Activated CD4-positive, alpha-beta T cell treated with anti-CD3 and anti-CD28 coated beads, Interleukin-2, amount 50 U/mL, for 1 hour (primary cell): ENCODE data around the gene PUS1.
"Not testable (repeated sequence)": the region's sequence is repeated elsewhere in the genome, so short reads cannot be mapped to it uniquely, and the experiment has no call there.

Source experiments
- DNase-seq: peaks from one replicate; pipeline ENCODE4 v3.0.0-alpha.2; 2020

The PUS1 gene

DNA sequence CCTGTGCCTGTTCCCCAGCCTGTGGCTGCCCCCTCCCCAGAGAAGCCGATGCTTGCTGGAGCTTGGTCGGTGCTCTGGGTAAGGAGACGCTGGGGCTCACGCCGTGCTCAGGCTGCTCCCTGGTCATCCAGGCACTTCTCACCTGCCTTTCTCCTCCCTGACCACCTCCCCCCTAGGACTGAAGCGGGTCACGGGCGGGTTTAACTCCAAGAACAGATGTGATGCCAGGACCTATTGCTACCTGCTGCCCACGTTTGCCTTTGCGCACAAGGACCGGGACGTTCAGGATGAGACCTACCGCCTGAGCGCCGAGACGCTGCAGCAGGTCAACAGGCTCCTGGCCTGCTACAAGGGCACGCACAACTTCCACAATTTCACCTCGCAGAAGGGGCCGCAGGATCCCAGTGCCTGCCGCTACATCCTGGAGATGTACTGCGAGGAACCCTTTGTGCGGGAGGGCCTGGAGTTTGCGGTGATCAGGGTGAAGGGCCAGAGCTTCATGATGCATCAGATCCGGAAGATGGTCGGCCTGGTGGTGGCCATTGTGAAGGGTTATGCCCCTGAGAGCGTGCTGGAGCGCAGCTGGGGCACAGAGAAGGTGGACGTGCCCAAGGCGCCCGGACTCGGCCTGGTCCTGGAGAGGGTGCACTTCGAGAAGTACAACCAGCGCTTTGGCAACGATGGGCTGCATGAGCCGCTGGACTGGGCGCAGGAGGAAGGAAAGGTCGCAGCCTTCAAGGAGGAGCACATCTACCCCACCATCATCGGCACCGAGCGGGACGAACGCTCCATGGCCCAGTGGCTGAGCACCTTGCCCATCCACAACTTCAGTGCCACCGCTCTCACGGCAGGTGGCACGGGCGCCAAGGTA lies 12.3 kb downstream of the PUS1 start:
- DNase-seq: no peak

DNA sequence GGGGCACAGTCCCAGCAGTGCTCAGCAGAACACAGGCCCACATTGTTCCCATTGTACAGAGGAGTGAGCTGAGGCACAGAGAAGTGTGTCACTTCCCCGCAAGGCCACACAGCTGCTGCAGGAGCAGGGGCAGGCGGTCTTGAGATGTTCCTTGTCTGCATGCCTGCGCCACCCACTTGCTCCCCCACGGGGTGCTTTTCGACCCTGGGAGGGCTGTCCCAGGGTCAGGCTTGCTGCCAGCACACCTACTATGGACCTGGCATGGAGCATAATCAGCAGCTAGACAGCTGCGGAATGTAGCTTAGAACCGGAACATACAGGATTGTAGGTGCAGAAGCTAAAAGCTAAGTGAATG lies 12.9 kb downstream of the PUS1 start:
- DNase-seq: no peak

GRCh38 chr12:131942671-131943070 lies 13.6 kb downstream of the PUS1 start:
- no peak for DNase-seq

DNA sequence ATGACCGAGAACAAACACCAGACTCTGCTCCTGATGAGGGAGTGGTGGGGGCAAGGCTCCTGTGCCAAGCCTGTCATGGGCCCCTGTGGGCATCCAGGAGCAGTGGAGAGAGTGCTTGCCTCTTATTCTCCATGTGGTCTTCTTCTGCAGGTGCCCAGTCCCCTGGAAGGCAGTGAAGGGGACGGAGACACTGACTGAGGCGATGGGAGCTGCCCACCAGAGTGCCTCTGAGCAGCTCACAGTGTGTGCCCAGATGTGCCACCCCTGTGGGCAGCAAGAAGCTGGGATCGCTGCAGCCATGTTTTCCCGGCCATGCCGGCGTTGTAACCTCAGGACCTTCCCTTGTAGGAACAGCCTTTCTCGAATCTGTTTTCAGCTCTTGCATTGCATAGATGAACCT lies 14.3 kb downstream of the PUS1 start:
- DNase-seq: no peak

DNA sequence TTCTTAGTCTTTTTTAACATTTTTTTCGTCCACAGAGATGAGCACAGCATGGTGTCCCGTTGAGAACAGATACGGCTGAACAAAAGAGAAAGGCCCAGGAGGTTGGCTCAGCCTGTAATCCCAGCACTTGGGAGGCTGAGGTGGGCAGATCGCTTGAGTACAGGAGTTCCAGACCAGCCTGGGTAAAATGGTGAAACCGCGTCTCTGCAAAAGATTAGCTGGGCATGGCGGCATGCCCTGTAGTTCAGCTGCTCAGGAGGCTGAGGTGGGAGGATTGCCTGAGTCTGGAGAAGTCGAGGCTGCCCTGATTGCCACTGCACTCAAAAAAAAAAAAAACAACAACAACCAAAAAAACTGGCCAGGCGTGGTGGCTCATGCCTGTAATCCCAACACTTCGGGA lies 14.8 kb downstream of the PUS1 start:
- no peak for DNase-seq

DNA sequence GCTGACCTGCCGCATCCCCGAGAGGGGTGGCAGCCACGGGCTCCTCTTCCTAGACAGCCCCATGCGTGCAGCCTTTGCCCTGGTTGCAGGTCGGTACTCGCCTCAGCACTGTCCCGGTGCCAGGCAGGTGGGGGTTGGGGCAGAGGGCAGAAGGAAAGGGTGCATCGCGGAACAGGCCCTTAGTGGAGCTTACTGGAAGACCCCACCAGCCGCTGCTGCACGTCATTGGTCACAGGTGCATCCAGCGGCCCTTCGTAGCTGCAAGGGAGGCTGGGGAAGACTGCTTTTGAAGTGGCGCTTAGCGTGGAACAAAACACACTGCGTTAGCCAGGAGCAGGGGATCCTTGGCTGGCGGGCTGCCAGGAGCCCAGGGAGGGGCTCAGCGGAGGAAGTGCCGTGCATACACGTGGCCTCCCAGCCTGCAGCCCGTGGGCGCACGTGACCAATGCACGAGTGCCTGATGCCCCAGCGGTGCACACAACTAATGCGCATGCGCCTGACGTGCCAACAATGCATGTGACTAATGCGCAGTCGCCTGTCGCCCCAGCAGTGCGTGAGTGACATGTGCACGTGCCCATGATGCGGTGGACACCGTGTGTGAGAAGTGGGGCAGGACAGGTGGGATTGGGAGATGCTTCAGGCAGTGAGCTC lies 15.7 kb downstream of the PUS1 start:
- no peak for DNase-seq

DNA sequence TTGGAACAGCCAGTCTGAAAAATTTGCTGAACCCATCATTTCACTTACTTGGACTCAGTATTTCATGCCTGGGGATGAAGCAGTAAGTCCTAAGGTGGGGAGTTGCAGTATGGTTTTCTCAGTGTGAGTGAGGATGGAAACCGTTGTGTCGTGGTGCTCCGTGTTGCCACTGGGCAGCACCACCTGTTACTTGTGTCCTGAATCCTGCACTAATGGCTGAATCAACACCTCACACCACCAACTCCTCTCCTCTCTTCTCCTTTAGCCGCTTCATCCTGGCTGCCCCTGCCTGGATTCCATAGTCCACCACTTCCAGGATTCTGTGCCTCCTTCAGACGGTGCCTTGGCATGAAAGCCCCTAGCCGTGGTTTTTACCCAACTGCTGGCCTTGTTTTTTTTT lies 17.7 kb downstream of the PUS1 start:
- no peak for DNase-seq

GRCh38 chr12:131947482-131948027 lies 18.5 kb downstream of the PUS1 start:
- no peak for DNase-seq

DNA sequence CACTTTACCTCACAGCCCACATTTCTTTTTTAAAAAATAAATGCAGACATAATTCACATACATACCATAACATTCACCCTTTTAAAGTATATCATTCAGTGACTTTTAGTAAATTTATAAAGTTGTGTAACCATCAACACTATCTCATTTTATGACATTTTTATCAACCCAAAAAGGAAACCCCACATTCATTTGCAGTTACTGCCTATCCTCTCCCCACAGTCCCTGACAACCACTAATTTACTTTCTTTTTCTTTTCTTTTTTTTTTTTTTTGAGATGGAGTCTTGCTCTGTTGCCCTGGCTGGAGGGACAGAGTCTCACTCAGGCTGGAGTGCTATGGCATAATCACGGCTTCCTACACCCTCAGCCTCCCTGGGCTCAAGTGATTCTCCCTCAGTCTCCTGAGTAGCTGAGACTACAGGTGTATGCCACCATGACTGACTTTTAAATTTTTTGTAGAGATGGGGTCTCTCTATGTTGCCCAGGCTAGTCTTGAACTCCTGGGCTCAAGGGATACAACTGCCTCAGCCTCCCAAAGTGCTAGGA lies 19.2 kb downstream of the PUS1 start:
- DNase-seq: no peak

GRCh38 chr12:131948713-131949430 lies 19.8 kb downstream of the PUS1 start:
- DNase-seq: not testable (repeated sequence)

GRCh38 chr12:131949431-131950181 lies 20.5 kb downstream of the PUS1 start, which contains the start of gene EP400:
Gene EP400, plus strand, starts transcription at chr12:131949942. Its CDS starts 10,678 bp downstream, at chr12:131960620.
- peak; percentile 95 for DNase-seq

DNA sequence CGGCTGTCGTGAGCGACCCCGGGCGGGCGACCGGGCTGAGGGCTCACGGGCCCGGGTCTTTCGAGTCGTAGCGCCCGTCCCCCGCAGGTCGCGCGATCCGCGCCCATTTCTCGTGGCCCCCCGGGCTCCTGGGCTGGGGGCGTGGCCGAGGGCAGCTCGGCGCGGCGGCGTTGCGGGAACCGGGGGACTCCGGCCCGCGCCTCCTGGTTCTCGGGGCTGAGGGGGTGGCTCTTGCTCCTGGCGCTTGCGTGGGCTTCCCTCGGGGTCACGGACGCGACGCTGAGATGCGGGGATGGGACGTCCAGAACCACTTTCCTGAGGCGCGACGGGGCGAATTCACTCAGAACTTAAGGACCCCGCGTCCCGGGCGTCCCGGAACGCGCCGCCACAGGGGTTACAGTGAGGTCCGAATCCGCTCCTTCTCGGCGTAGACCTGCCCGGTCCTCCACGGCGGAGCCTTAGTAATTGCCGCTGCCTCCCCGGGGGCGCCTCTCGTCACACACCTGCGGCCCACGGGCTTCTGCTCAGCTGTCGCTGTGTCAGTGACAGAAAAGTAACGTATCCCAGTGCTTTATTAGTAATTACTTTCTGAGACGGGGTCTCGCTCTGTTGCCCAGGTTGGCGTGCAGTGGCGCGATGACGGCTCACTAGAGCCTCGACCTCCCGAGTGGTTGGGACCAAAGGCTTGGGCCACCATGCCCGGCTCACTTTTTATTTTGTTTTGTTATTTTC lies 21.3 kb downstream of the PUS1 start:
- DNase-seq: no peak

DNA sequence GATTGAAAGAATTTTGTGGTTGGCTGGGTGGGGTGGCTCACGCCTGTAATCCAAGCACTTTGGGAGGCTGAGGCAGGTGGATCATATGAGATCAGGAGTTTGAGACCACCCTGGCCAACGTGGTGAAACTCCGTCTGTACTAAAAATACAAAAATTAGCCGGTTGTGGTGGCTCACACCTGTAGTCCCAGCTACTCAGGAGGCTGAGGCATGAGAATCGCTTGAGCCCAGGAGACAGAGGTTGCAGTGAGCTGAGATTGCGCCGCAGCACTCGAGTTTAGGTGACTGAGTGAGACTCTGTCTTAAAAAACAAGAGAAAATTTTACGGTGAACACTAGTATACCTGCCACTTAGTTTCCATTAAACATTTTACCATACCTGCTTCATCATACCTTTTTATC lies 24.7 kb downstream of the PUS1 start:
- not testable (repeated sequence) for DNase-seq

DNA sequence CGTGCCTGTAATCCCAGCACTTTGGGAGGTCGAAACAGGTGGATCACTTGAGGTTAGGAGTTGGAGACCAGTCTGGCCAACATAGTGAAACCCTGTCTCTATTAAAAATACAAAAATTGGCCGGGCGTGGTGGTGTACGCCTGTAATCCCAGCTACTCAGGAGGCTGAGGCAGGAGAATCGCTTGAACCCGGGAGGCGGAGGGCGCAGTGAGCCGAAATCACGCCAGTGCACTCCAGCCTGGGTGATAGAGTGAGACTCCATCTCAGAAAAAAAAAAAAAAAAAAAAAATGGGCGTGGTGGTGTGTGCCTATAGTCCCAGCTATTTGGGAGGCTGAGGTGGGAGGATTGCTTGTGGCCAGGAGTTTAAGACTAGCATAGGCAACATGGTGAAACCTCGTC lies 25.4 kb downstream of the PUS1 start:
- DNase-seq: not testable (repeated sequence)

DNA sequence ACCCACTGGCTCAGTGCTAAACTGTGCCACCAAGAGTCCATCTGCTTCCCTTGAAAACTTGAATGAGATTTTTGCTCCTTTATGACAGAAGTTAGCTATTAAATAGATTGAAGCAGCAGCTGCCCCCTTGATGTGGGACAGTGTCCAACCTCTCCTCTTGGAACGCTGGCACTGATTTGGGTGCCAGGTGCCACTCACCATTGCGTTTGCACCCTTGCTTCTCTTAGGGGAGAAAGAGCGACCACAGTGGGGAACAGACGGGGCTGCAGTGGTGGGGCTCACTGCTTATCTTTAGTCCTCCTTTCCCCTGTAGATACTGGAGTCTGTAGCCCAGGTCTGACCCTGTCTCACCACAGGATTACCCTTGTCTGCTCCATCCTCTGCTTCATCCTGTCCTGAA lies 30.0 kb downstream of the PUS1 start:
- no peak for DNase-seq

GRCh38 chr12:131959641-131960589 lies 30.8 kb downstream of the PUS1 start:
- DNase-seq: no peak

GRCh38 chr12:131960590-131961325 lies 31.7 kb downstream of the PUS1 start:
- DNase-seq: not testable (repeated sequence)

GRCh38 chr12:131961328-131961727 lies 32.3 kb downstream of the PUS1 start:
- DNase-seq: not testable (repeated sequence)

DNA sequence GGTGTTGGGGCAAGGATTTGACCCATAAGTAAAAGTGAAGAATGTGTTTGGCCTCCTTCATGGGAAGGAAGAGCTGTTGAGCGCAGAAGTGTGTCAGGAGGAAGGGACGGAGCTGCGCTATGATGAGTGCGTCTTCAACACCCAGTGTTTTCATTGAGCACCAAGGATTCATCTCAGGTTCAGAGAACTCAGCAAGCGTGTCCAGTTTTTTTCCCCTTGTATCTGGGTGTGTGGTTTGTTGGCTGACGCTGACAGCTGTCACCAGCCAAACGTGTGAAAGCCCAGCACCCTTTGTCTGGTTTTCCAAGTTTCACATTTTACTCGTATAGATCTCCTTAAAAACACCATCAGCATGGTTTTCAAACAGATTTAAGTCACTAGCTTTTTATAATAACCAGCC lies 33.0 kb downstream of the PUS1 start:
- DNase-seq: no peak

GRCh38 chr12:131963381-131963780 lies 34.3 kb downstream of the PUS1 start:
- DNase-seq: no peak
